GM18508 (cell line): ENCODE data around the gene PPP1R14C.

Experiments used
- ATAC-seq: cut with Tn5 transposase; IDR thresholded peaks from one replicate; pipeline ENCODE4 v1.9.1; 2021; ENCODE audit warnings: moderate number of reproducible peaks; ENCODE audit not compliant: insufficient read depth, unreplicated experiment

PPP1R14C gene

DNA sequence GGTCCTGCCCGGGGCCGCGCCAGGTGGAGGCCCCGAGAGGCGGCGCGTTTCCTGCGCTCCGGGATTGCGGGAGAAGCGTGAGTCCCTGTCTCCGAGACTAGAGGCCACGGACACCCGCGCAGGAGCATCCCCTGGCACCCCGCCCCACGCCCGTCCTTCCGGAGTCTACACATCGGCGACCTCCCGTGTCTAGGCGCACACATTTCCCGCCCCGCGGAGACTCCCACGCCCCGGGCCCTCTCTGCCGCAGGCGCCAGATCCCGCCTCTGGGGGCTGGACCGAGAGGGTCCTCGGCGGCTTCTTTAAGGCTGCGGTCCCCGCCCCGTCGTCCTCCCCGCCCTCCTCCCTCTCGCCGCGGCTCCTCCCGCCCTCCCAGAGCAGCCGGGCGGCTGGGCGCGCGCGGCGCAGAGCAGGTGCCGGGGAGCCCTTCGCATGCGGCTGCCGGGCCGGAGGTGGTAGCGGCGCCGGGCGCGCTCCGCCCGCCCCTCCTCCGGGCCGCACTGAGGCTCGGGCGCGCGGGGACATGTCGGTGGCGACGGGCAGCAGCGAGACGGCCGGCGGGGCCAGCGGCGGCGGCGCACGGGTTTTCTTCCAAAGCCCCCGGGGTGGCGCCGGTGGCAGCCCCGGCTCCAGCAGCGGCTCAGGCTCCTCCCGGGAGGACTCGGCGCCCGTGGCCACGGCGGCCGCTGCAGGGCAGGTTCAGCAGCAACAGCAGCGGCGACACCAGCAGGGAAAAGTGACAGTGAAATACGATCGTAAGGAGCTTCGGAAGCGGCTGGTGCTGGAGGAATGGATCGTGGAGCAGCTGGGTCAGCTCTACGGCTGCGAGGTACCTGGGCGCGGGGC is at the start of gene PPP1R14C:
PPP1R14C (plus strand) TSS at position 375 of the 846 bp plus-strand sequence; CDS start at position 524, 149 bp downstream.
- ATAC-seq: no peak

DNA sequence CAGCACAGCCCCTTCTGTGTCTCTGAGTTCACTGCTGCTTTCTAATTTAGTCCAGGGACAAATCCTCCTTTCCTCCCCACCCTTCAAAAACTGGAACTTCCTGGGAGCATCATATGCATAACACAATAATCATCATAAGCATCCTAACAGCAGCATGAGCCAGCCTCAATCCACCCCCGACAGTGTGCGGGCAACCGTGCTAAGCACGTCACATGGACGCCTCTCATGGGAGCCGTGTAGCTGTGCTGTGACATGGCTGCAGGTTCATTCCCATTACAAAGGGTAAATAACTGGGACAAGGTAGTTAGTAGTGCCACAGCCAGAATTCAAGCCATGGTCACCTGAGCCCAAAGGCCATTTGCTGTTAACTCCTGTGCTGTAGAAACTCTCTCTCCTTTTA is 49.4 kb upstream of the PPP1R14C start:
- no peak for ATAC-seq

DNA sequence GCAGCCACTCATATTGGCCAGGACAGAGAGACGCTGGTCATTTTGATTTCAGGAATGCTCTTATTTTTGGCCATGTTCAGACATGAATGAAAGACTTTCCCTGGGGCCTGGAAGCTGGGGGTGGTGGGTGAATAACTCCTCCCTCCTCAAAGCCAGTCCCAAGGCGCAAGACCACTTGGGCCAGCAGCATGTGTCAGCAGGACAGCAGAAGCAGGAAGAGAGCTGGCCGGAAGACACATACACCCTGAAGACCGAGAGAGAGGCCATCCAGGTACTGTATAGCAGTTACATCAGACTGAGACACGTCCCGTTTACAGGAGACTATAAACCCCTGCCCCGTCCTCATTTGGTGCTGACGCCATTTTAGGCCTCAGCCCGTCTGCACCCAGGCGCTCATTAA is 44.7 kb upstream of the PPP1R14C start:
- ATAC-seq: no peak

DNA sequence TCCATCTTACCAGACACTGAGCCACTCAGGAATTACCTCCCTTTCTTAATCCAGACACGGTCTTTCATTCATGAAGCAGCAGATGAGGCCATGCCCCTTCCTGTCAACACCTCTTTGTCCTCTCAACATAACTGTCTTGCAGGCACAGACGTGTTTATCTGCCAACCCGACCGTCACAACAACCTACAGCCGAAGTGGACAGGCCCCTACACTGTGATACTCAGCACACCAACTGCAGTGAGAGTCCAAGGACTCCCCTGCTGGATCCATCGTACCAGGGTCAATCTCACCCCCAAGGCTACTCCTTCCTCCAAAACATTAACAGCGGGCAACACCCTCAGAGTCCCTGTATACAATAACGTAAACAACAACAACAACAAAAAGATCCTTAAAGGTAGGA is 43.3 kb upstream of the PPP1R14C start:
- no peak for ATAC-seq

GRCh38 chr6:150099953-150100352 is 42.9 kb upstream of the PPP1R14C start:
- no peak for ATAC-seq

GRCh38 chr6:150100745-150101144 is 42.1 kb upstream of the PPP1R14C start:
- ATAC-seq: no peak

- ATAC-seq: no peak
Measured at GRCh38 chr6:150102750-150103270, 40.0 kb upstream of the PPP1R14C start.

- no peak for ATAC-seq
Measured at GRCh38 chr6:150112233-150112632, 30.6 kb upstream of the PPP1R14C start.

- ATAC-seq: no peak
Measured at GRCh38 chr6:150115769-150116168, 27.1 kb upstream of the PPP1R14C start.

GRCh38 chr6:150116200-150116800 is 26.5 kb upstream of the PPP1R14C start:
- no peak for ATAC-seq

DNA sequence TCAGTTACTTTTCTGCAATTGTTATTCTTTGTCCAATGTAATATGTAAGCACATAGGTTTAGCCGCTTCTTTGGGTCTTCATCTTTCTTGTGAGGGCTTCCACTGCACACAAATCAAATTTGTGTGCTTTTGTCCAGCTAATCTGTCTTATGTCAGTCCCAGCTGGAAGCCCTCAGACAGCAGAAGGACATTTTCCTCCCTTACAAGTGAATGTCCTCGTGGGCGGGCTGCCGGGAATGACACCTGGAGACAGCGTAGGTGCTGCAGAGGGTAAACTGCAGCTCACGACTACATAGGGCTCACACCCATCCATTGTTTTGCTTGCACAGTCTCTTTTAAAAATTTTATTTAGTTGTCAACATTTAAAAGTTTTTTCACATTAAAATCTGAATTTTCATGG is 24.6 kb upstream of the PPP1R14C start:
- no peak for ATAC-seq

DNA sequence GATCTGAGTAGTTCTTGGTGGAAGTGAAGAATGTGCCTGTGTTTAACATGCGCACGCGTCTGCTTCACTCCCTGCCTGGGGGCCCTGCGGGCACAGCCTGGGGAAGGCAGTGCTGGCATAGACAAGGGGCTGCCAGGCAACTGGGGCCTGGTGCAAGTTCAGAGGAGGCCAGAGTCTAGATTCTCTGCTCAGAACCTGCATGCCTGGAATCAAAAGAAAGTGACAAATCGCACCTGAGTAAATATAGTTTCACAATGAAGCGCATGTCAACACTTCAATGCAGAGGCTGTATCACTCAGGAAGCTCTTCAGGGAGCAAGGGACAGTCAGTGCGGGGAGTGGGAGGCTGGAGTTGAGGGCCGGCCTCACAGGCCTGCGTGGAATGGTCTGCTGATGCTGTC is 24.2 kb upstream of the PPP1R14C start:
- ATAC-seq: no peak

DNA sequence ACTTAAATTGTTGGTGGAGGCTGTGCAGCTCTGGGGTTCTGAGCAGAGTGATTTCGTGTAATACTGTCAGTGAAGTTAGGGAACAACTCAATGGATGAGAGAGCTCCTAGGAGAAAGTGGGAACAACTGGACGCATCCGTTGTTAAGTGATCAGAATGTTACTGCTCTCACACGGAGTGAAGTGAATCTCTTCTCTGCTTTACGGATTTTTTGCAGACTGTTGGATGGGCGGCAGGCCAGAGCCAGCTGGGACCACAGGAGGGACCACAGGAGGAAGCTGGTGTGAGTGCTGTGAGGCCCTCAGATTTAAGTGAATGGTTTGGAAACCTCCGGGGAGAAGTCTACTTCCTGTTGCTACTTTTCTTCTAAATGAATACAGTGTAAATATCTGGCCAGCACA is 23.7 kb upstream of the PPP1R14C start:
- ATAC-seq: no peak

DNA sequence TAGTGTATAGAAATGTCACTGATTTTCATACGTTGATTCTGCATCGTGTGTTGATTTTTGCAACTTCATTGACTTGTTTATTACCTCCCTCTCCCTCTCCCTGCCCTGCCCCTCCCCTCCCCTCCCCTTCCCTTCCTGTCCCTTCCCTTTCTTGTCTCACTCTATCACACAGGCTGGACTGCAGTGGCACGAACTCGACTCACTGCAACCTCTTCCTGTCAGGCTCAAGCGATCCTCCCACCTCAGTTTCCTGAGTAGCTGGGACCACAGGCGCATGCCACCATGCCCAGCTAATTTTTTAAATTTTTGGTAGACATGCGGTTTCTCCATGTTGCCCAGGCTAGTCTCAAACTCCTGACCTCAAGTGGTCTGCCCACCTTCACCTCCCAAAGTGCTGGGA is 19.2 kb upstream of the PPP1R14C start:
- ATAC-seq: no peak

DNA sequence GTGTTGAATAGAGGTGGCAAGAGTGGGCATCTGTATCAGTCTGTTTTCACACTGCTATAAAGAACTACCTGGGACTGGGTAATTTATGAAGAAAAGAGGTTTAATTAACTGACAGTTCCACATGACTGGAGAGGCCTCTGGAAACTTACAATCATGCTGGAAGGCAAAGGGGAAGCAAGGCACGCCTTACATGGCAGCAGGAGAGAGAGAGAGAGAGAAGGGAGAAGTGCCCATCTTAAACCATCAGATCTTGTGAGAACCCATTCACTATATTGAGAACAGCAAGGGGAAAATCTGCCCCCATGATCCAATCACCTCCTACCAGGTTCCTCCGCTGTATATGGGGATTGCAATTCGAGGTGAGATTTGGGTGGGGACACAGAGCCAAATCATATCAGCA is 18.6 kb upstream of the PPP1R14C start:
- no peak for ATAC-seq

DNA sequence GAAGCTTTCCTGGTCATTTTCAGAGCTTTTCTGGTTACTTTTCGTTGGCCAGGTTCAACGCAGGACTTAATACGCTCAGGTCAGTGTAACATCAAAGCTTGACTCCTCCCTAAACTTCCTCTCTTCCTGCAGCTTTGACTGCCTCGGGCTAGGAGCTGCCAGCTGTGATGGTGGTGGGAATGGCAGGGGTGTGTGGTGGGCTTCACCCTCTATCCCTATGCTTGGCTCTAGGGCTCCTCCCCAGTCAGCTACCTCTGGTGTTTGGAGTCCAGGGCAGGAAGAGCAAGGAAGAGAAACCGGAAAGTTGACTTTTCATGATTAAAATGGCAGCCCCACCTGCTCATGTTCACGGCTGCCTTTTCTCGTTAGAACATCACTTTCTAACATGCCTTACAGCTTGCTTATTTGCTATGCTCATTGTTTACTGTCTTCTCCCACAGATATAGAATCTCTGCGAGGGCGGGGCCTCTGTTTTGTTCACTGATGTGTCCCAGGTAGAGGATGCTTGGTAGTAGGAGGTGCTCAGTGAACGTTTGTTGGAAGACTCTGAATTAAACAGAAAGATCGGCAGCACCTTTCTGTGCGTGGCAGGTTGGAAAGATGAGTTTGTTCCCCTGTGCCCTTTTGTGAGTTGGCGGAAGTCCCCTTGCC is 16.1 kb upstream of the PPP1R14C start:
- no peak for ATAC-seq

GRCh38 chr6:150128425-150128824 is 14.4 kb upstream of the PPP1R14C start:
- ATAC-seq: no peak

- no peak for ATAC-seq
Measured at GRCh38 chr6:150129616-150130505, 13.0 kb upstream of the PPP1R14C start.

GRCh38 chr6:150133686-150134085 is 9.2 kb upstream of the PPP1R14C start:
- ATAC-seq: no peak

GRCh38 chr6:150134280-150134920 is 8.4 kb upstream of the PPP1R14C start:
- ATAC-seq: no peak
